ENCODE measurements around the gene GVQW3. TPM values are rescaled to one million over a fixed set of nuclear protein-coding genes. Genes with fewer than 3 reads are reported as not detected.

The GVQW3 gene
- total RNA-seq (2022; extraction: Qiagen RNA extraction) = 0.71 to 1.2 TPM (median 1.0 TPM) in 5 replicates

DNA sequence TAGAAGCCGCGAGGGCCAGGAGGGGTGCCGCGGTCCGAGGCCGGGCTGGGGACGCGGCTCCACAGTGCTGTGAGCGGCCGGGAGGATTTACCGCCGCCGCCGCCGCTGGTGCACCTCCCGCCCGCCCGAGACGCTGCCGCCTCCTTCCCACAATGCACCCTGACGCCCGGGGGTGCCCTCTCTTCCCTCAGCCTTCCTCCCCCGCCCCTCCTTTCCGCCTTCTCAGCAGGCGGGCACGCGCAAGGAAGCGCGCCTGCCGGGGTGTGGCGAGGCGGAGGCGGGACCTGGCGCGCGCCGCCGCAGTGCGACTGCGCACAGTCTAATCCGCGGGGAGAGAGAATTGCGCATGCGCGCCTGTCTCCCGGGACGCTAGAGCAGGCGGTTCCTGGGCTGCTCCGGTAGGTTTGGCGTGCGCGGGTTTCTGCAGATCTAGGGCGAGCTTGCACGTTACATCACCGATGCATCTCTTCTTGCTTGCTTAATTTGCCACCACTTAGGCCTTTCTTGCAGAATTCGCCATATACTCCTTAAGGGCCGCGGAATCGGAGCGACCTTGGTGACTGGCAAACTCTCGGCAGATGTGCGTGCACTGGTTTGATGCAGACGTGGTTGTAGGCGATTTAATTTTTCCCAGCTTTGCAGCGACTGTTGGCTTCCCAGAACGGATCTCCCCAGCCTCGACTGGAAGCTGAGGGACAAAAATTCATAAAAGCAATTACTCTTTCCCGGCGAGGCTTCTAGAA is at the start of gene GVQW3, which contains the start of gene THAP12:
TSS of gene GVQW3 (plus strand) at position 347 of the 743 bp plus-strand sequence. CDS start 506 bp downstream, outside the sequence.
TSS of gene THAP12 (minus strand) at position 156 of the 743 bp plus-strand sequence. CDS start 296 bp downstream, outside the sequence.

DNA sequence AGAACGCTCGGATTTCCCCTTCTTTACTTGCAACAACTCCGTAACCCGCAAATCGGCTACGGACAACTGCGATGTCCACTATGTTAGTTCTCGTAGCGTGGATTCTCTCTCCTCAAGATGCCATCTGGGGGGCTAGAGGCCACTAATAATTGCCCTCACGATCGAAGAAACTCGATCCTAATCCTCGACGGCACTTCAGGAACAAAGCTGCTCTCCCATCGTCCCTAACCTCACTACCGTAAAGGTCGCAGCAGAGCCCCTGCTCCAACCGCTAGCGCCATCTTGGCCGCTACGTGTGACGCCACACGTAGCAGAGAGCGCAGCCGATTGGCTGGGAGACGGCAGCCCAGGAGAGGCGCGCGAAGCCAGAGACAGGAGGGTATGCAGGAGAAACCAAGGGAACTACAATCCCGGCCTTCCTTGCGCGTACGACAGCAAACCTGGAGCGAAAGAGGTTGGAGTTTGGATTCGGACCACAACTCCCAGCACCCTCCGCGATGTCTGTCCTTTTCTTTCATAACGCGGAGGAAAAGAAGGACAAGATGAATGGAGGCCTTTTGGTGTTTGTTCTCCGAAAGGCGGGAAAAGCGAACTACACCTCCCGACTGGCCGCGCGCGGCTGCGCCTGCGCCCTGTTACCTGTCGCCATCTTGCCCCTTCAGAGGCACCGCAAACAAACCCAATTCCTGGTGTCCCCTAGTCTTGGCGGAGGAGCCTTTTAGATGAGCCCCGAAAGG is 63.4 kb downstream of the GVQW3 start, which contains the start of gene EMSY:
TSS of gene EMSY (plus strand) at position 635 of the 737 bp plus-strand sequence. CDS start 1,921 bp downstream, outside the sequence.

Other genes with a start within 250 kb of the GVQW3 start
- 0.83 to 1.6 TPM (median 1.2 TPM) in 5 replicates for gene WNT11, start 174.8 kb upstream of the GVQW3 start, total RNA-seq (2022; extraction: Qiagen RNA extraction)
- 42.1 to 56.0 TPM (median 46.0 TPM) in 5 replicates for gene THAP12, start 191 bp upstream of the GVQW3 start, total RNA-seq (2022; extraction: Qiagen RNA extraction)
- gene EMSY, start 63.7 kb downstream of the GVQW3 start, total RNA-seq (2022; extraction: Qiagen RNA extraction) = 10.6 to 14.8 TPM (median 13.5 TPM) in 5 replicates

Data from A549 treated with CORT108297 at 1 μM for 4 hours (cell line).